Testis (tissue), 2 donors: ENCODE results near the gene HID1.
"Not testable (repeated sequence)": the region's sequence is repeated elsewhere in the genome, so short reads cannot be mapped to it uniquely, and the experiment has no call there.

ENCODE experiments used
- CTCF ChIP-seq, 3 experiments: fragments of 450-650 bp in 2 of 3; fragments of 200-600 bp in 1 of 3; sonication (generic) in 1 of 3; IDR thresholded peaks; one replicate each; pipeline ENCODE4 v1.5.1; 2016 to 2019; ENCODE audit warnings: antibody characterized with exemption in 3 of 3, mild to moderate bottlenecking in 2 of 3, moderate library complexity in 1 of 3
- POLR2A ChIP-seq: fragments of 450-650 bp; IDR thresholded peaks from one replicate; pipeline ENCODE4 v1.6.1; 2017; ENCODE audit warnings: antibody characterized with exemption, mild to moderate bottlenecking, moderate library complexity

GRCh38 chr17:75006084-75006483 is 33.5 kb upstream of the HID1 start:
- not testable (repeated sequence) for TF ChIP-seq CTCF (IDR thresholded peaks at IDR 0.05); POLR2A
